Fibroblast of skin of left quadriceps (primary cell): ENCODE results near the gene HSD3B2.

Experiments used
- DNase-seq, 2 experiments: peaks; one replicate each; pipeline ENCODE4 v3.0.0-alpha.2; 2013; ENCODE audit warnings: low read depth in 2 of 2

The HSD3B2 gene

DNA sequence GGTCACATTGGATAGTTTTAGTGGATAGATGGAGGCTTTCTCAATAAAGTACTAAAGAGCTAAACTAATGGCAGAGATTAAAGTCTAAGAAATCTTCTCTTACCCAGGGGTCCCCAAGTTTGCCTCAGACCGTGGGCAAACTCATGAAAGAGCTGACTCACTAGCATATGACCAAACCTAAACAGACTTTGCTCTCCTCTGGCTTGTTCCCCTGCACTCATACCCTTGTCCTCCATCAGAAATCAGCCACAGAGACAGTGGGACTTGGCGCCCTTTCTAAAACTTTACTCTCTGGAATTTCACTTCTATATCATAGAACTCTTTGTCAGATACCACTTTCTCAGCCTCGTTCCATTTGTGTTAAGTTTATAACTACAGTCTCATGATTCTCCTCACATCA lies 17.0 kb upstream of the HSD3B2 start:
- no peak for DNase-seq

DNA sequence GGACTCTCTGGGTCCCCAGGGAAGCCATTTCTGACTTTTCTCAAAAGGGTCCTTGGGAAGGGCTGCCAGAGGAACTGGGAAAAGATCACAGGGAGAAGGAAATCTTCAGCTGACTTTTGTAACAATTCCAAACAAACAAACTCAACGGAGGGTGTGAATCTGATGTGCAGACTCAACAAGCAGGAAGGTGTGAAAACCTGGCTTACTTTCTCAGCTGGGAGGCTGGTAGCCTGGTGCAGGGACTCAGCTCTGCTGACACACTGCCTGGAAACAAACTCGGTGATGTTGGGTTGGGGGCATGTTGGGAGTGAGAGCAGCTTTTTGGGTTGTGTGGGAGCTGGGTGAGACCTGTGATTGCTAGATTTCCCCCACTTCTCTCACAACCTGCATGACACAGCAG lies 10.2 kb upstream of the HSD3B2 start:
- DNase-seq, result no peak

DNA sequence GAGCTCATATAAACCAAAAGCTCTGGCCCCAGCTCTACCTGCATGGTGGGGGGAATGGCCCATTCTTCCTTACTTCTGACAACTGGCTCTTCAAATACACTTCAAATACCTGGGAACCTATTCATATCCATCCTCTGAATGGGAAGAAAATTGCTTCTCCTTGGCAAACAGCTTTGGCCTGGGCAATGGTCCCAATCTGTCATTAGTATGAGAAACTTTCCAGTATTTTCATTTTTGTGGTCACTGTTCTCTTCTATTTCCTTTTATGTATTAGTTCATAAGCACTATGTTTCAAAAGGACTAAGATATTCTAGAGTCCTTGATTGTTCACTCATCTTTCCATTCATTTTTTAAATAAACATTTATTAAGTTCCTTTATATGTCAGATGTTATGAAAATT lies 5.2 kb upstream of the HSD3B2 start:
- DNase-seq, result peak; percentile 10 to 20

DNA sequence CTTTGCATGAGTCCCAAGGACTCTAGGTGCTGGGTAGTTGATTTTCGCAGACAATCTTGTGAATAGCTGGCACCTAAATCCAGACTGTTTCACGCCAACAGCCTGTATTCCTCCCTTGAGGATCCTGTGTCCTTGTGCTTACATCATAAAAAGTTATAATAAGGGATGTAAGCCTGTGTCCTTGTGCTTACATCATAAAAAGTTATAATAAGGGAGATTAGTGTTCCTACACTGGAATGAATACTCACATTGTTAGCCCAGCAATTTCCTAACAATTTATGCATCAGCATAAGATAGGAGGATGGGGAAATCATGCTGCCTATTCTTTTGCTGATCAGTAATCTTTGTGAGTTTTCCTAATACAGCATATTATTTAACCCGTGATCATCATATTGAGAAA lies 4.0 kb upstream of the HSD3B2 start:
- no peak for DNase-seq

DNA sequence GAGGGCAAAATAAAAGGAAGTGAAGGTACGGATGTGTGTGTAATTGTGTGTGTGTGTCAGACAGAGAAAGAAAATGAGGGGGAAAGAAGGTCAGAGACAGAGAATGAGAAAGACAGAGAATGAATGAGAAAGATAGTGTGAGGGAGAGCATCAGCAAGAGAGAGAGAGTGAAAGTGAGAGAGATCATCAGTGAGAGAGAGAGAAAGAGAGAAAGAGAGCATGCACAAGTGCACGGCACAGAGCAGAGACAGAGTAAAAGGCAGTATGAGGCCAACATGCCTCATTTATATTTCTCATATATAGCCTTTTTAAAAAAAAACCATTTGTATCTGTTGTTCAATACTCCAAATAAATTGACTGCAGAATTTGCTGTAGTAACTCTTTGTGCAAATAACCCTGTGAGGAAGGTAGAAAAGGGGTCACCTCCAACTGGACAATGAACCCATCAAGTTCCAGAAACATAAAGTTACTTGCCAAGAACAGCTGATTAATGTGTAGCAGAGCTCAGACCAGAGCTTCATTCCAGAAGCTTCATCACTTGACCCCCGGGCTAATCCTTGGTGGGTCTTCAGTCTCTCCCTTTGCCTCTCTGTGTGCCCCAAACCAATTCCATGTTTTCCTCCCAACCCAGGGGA lies 1.2 kb downstream of the HSD3B2 start:
- no peak for DNase-seq

DNA sequence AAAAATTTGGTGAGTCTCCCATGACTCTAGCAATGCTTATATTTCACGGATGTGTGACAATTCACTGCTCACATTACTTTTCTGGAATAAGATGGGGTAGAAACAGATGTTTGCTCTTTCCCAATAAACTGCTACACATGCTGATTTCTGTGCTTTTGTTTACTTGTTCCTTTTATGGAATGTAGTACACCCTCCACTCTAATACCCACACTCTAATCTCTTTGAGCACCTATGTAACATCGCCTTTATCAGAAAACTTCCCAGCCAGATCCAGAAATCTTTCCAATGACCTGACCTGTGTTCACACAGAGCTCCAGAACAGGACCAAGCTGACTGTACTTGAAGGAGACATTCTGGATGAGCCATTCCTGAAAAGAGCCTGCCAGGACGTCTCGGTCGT lies 4.2 kb downstream of the HSD3B2 start:
- DNase-seq, result no peak

GRCh38 chr1:119420638-119421037 lies 5.7 kb downstream of the HSD3B2 start:
- DNase-seq, result no peak

- DNase-seq, result no peak
These were observed 7.7 kb downstream of the HSD3B2 start for GRCh38 chr1:119422631-119423030.

DNA sequence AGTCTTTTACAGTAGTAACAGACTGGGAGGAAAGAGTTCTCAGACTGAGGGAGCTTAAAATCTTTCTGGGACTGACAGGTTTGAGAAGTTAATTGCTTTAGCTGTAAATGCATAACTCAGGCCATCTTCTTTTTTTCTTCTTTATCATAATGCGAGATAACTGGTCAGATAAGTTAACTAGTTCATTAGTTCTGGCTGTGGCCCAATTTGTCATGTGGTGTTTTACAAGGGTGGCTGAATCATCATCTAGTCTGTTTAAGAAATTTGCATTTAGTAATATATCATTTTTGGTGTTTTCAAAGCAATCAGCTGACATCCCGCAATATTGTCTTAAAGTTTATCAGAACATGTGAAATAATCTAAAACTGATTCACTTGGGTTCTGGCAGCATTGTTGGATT lies 14.0 kb downstream of the HSD3B2 start:
- DNase-seq, result no peak

DNA sequence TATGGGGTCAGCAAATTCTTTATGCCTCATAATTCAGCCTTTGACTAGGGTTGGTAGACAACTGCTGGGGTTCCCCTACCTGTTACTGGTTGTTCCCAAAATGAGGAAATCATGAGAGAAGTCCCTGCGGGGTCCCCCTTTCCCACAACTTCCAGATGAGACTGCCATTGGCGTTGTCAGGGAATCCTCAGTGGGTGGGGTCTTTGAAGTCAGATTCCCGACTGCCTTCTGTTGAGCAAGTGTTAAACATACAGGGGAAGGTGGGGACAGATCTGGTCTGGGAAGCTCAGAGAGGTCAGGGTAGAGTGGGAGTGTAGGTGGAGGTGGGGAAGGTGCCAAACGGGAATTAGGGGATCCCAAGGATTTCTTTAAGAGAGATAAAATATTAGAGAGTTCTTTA lies 14.7 kb downstream of the HSD3B2 start:
- no peak for DNase-seq

- DNase-seq, result no peak
These were observed 15.5 kb downstream of the HSD3B2 start for GRCh38 chr1:119430486-119430885.

- DNase-seq, result no peak
These were observed 16.9 kb downstream of the HSD3B2 start for GRCh38 chr1:119431836-119432235.

DNA sequence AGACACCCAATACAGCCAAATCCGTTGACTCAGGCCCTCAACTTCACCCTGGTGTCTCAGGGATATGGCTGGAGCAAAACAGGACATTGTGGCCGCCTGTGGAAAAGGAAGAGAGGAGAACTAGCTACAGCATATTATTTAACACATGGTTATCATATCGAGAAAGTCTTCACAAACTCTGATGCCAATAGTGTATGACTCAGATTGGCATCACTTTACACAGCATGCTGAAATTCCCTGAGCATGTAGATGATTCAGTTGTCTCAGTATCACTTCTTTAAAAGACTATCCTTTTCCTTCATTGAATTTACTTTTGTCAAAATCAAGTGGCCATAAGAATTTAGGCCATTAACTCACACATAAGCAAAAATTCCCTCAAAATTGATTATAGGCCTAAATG lies 20.1 kb downstream of the HSD3B2 start:
- DNase-seq, result no peak

DNA sequence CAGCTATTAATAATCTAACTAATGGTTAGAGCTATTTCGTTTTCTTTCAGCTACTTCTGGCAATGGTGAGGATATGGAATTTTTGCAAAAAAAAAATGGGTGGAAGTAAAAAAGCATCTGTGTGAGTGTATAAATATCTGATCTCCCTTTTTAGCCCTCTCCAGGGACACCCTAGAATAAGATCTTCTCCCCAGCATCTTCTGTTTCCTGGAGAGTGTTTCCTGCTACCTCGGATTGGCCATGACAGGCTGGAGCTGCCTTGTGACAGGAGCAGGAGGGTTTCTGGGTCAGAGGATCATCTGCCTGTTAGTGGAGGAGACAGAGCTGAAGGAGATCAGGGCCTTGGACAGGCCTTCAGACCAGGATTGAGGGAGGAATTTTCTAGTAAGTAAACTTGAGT lies 23.8 kb downstream of the HSD3B2 start:
- no peak for DNase-seq

DNA sequence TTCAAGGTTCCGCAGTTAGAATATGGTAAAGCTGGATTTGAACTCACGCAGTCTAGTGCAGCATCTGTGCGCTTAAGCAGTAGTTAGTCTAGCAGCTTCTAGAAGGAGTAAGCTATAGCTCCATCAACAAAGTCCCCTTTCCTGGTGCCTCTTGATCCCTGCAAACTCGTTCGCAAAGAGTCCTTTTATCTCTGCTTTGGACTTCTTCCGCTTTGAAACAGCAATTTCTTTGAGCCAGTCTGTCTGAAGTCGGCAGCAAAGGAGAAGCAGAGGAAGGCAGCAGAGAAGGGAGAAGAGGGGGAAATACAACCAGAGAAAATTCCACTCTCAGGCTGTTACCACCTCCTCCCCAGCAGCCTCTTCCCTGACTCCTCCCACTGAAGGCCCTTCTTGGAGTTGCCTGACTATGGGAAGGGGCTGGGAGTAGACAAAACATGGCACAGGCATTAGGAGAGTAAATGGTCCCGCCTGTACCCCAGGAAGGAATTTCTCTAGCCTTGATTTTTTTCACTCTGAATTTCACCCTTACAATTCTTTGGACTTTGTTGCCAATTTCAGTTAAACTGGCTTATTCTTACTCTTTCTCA lies 25.9 kb downstream of the HSD3B2 start:
- no peak for DNase-seq

GRCh38 chr1:119442756-119443155 lies 27.8 kb downstream of the HSD3B2 start:
- DNase-seq, result no peak

DNA sequence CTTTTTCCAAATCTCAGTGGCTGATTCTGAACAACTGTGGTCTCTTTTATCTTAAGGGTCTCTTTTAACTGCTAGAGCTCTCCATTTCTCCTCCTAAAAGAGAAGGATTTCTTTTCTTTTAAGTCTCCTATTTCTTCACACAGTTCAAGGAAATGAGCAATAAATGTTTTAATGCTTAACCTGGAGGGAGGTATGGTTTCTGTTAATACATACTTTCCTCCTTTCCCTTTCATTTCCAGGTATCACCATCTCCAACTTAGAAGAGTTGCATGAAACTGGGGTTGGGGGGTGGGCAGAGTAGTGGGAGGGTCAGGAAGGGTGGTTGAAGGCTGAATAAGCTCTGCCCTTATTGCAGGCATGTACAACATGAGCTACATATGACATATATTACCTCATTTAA lies 31.4 kb downstream of the HSD3B2 start:
- DNase-seq, result no peak

- no peak for DNase-seq
These were observed 32.6 kb downstream of the HSD3B2 start for GRCh38 chr1:119447344-119448126.

- no peak for DNase-seq
These were observed 33.2 kb downstream of the HSD3B2 start for GRCh38 chr1:119448127-119448511.

- no peak for DNase-seq
These were observed 35.0 kb downstream of the HSD3B2 start for GRCh38 chr1:119449971-119450370.

DNA sequence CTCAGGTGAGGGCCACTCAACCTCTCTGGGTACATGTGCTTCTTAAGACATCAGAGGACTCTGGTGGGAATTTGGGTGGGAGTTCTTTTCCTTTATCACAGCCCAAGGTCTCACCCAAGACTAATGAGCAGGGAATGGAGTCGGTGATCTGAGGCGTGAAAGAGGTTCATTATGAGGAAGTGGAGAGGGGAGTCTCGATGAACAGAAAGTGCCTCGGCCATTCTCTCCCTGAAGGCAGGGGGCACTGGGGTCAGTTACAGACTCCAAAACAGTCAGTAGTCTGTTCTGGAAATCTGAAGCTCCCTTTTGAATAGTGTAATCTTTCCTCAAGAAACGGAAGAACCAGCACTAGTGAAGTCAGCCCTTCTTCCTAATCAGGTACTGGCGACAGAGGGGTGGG lies 36.2 kb downstream of the HSD3B2 start:
- no peak for DNase-seq

GRCh38 chr1:119452091-119452490 lies 37.1 kb downstream of the HSD3B2 start:
- DNase-seq, result no peak

DNA sequence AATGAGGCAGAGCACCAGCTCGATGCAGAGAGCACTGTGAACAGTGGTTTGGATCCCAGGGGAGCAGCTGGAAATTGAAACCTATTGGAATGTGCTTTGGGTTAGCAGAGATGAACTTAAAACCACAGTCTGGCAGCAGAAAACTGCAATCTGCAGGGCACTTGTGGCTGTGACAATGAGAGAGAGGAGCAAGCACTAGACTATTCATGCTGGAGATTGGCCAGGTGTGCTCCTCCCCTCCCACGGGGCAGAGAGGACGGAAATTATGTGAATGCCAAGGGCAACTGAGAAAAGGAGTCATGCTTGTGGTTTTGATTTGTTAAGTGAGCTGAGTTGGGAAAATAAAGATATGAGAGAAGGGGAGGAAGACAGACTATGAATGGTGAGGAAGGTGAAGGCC lies 38.1 kb downstream of the HSD3B2 start:
- peak; percentile 40 to 45 for DNase-seq
